ENCODE measurements around the gene UBQLNL.
A peak's percentile ranks its signal among the peaks of the same experiment; 100 is the strongest.

UBQLNL gene

GRCh38 chr11:5507177-5507932 lies 9.1 kb downstream of the UBQLNL start:
- DNase-seq (ENCODE audit: low read depth) = no peak

GRCh38 chr11:5505363-5506048 lies 11.0 kb downstream of the UBQLNL start:
- DNase-seq (ENCODE audit: low read depth) = no peak

GRCh38 chr11:5504403-5504921 lies 12.0 kb downstream of the UBQLNL start:
- no peak for DNase-seq (ENCODE audit: low read depth)

GRCh38 chr11:5500393-5500801 lies 16.1 kb downstream of the UBQLNL start:
- DNase-seq (ENCODE audit: low read depth) = no peak

GRCh38 chr11:5499671-5500070 lies 16.8 kb downstream of the UBQLNL start:
- DNase-seq (ENCODE audit: low read depth) = no peak

- DNase-seq (ENCODE audit: low read depth) = no peak
Observed at GRCh38 chr11:5489576-5490357, 26.7 kb downstream of the UBQLNL start.

- DNase-seq (ENCODE audit: low read depth) = no peak
Observed at GRCh38 chr11:5488798-5489399, 27.6 kb downstream of the UBQLNL start.

GRCh38 chr11:5488385-5488784 lies 28.1 kb downstream of the UBQLNL start, which contains the start of gene OR52D1:
TSS of gene OR52D1 (plus strand) at chr11:5488685. CDS start at chr11:5488707, 22 bp downstream.
- DNase-seq (ENCODE audit: low read depth) = no peak

GRCh38 chr11:5486421-5486820 lies 30.1 kb downstream of the UBQLNL start:
- no peak for DNase-seq (ENCODE audit: low read depth)

- no peak for DNase-seq (ENCODE audit: low read depth)
Observed at GRCh38 chr11:5486003-5486402, 30.5 kb downstream of the UBQLNL start.

GRCh38 chr11:5476186-5476819 lies 40.2 kb downstream of the UBQLNL start:
- peak; percentile 11 for DNase-seq (ENCODE audit: low read depth)

- no peak for DNase-seq (ENCODE audit: low read depth)
Observed at GRCh38 chr11:5473921-5474320, 42.6 kb downstream of the UBQLNL start.

- no peak for DNase-seq (ENCODE audit: low read depth)
Observed at GRCh38 chr11:5467527-5467926, 49.0 kb downstream of the UBQLNL start.

All from activated T-cell treated with anti-CD3 and anti-CD28 coated beads for 24 hours (primary cell).